ENCODE data around the gene TMTC4. TPM values are rescaled to one million over a fixed set of nuclear protein-coding genes. Genes with fewer than 3 reads are reported as not detected.
"Not testable (repeated sequence)": the region's sequence is repeated elsewhere in the genome, so short reads cannot be mapped to it uniquely, and the experiment has no call there.

The TMTC4 gene
- total RNA-seq, 1 donor from 2014 or later, result 21.2 TPM

DNA sequence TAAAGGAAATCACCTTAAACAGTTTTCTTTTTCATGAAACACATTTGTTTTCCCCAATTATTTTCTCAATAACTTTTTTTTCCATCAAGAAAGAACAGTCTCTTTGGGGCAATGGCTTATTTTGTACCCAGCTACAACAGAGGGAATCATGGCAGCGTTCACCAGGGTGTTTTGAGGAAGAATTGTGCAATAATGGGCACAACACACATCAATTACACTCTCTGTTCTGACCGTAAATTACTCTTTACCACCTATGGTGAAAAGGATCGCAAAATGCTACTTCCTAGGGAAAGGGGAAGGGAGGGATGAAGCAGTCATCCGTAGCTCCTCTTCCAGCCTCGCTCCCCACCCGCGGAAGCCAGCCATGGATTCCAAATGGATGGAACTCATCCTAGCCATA lies 38.6 kb downstream of the TMTC4 start:
- DNase-seq (ENCODE audit: low spot score), result no peak
- no peaks in the 10 kb centered on the region for H3K9me3 Mint-ChIP-seq
- H3K4me3 Mint-ChIP-seq, result no peak overlapping the region
- peaks cover 31% of the 10 kb centered on the region for H3K36me3 Mint-ChIP-seq (ENCODE audit: low read depth)
- no peaks in the 10 kb centered on the region for H3K27me3 Mint-ChIP-seq (ENCODE audit: insufficient read depth)
- intact Hi-C loops (cut with micrococcal nuclease), result no loop called here
- H3K27ac Mint-ChIP-seq, result no peak overlapping the region
- H3K4me1 Mint-ChIP-seq (ENCODE audit: low read depth), result peaks cover 5% of the 10 kb centered on the region

- DNase-seq (ENCODE audit: low spot score), result no peak
- H3K27me3 Mint-ChIP-seq (ENCODE audit: insufficient read depth), result no peaks in the 10 kb centered on the region
- peaks cover 36% of the 10 kb centered on the region for H3K36me3 Mint-ChIP-seq (ENCODE audit: low read depth)
- no peaks in the 10 kb centered on the region for H3K9me3 Mint-ChIP-seq
- intact Hi-C loops (cut with micrococcal nuclease), result no loop called here
- peaks cover 5% of the 10 kb centered on the region for H3K4me1 Mint-ChIP-seq (ENCODE audit: low read depth)
- no peak overlapping the region for H3K4me3 Mint-ChIP-seq
- H3K27ac Mint-ChIP-seq, result no peak overlapping the region
These were observed 39.9 kb downstream of the TMTC4 start for GRCh38 chr13:100634696-100635095.

GRCh38 chr13:100633461-100633860 lies 41.1 kb downstream of the TMTC4 start:
- no peaks in the 10 kb centered on the region for H3K9me3 Mint-ChIP-seq
- H3K4me3 Mint-ChIP-seq, result no peak overlapping the region
- no peak overlapping the region for H3K27ac Mint-ChIP-seq

GRCh38 chr13:100630555-100630954 lies 44.0 kb downstream of the TMTC4 start:
- no peak overlapping the region for H3K27ac Mint-ChIP-seq

More at GRCh38 chr13:100633461-100633860, 41.1 kb downstream of the TMTC4 start:
- H3K4me1 Mint-ChIP-seq (ENCODE audit: low read depth), result peaks cover 5% of the 10 kb centered on the region
- no peaks in the 10 kb centered on the region for H3K27me3 Mint-ChIP-seq (ENCODE audit: insufficient read depth)
- DNase-seq (ENCODE audit: low spot score), result no peak
- peaks cover 42% of the 10 kb centered on the region for H3K36me3 Mint-ChIP-seq (ENCODE audit: low read depth)
- intact Hi-C loops (cut with micrococcal nuclease), result no loop called here

DNA sequence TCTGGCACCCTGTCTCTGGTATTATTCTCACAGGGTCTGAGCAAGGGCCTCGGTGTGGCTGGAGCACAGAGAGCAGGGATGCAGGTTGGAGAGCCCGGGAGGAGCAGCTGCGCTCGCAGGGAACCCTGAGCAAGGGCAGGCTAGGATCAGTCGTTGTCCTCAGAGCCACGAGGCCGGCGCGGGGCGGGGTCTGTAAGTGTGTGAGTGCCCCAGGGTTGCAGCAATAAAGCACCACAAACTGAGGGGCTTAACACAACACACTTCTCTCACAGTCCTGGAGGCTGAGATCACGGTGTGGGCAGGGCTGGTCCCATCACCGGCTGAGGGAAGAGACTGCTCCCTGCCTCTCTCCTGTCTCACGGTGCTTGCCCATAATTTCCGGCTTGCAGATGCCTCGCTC lies 47.5 kb downstream of the TMTC4 start:
- Mint-ChIP-seq H3K27ac (no peak overlapping the region), H3K4me3 (no peak overlapping the region), H3K9me3 (peaks cover 4% of the 10 kb centered on the region), H3K36me3 (ENCODE audit: low read depth) (peaks cover 44% of the 10 kb centered on the region), H3K4me1 (ENCODE audit: low read depth) (peaks cover 4% of the 10 kb centered on the region), H3K27me3 (ENCODE audit: insufficient read depth) (no peaks in the 10 kb centered on the region)
- DNase-seq (ENCODE audit: low spot score), result no peak
- intact Hi-C loops (cut with micrococcal nuclease), result no loop called here

More at GRCh38 chr13:100630555-100630954, 44.0 kb downstream of the TMTC4 start:
- no peak for DNase-seq (ENCODE audit: low spot score)
- Mint-ChIP-seq H3K4me3 (no peak overlapping the region), H3K27me3 (ENCODE audit: insufficient read depth) (no peaks in the 10 kb centered on the region), H3K9me3 (no peaks in the 10 kb centered on the region), H3K36me3 (ENCODE audit: low read depth) (peaks cover 42% of the 10 kb centered on the region), H3K4me1 (ENCODE audit: low read depth) (peaks cover 5% of the 10 kb centered on the region)
- intact Hi-C loops (cut with micrococcal nuclease), result no loop called here

GRCh38 chr13:100625447-100625846 lies 49.1 kb downstream of the TMTC4 start:
- Mint-ChIP-seq H3K4me1 (ENCODE audit: low read depth) (peaks cover 3% of the 10 kb centered on the region), H3K4me3 (no peak overlapping the region), H3K27me3 (ENCODE audit: insufficient read depth) (no peaks in the 10 kb centered on the region), H3K27ac (no peak overlapping the region), H3K9me3 (peaks cover 9% of the 10 kb centered on the region), H3K36me3 (ENCODE audit: low read depth) (peaks cover 53% of the 10 kb centered on the region)
- DNase-seq (ENCODE audit: low spot score), result no peak
- intact Hi-C loops (cut with micrococcal nuclease), result no loop called here

- DNase-seq (ENCODE audit: low spot score), result no peak
- H3K9me3 Mint-ChIP-seq, result peaks cover 9% of the 10 kb centered on the region
- no peaks in the 10 kb centered on the region for H3K27me3 Mint-ChIP-seq (ENCODE audit: insufficient read depth)
- H3K36me3 Mint-ChIP-seq (ENCODE audit: low read depth), result peaks cover 45% of the 10 kb centered on the region
- H3K4me1 Mint-ChIP-seq (ENCODE audit: low read depth), result peaks cover 9% of the 10 kb centered on the region
- no peak overlapping the region for H3K27ac Mint-ChIP-seq
- H3K4me3 Mint-ChIP-seq, result no peak overlapping the region
- intact Hi-C loops (cut with micrococcal nuclease), result no loop called here
These were observed 53.8 kb downstream of the TMTC4 start for GRCh38 chr13:100620792-100621191.

GRCh38 chr13:100619940-100620339 lies 54.7 kb downstream of the TMTC4 start:
- Mint-ChIP-seq H3K27ac (no peak overlapping the region), H3K27me3 (ENCODE audit: insufficient read depth) (no peaks in the 10 kb centered on the region), H3K36me3 (ENCODE audit: low read depth) (peaks cover 42% of the 10 kb centered on the region), H3K4me3 (no peak overlapping the region), H3K4me1 (ENCODE audit: low read depth) (peaks cover 9% of the 10 kb centered on the region), H3K9me3 (peaks cover 9% of the 10 kb centered on the region)
- intact Hi-C loops (cut with micrococcal nuclease), result no loop called here
- no peak for DNase-seq (ENCODE audit: low spot score)

- H3K4me1 Mint-ChIP-seq (ENCODE audit: low read depth); H3K4me3 Mint-ChIP-seq; intact Hi-C loops (cut with micrococcal nuclease); H3K27ac Mint-ChIP-seq; H3K9me3 Mint-ChIP-seq; DNase-seq (ENCODE audit: low spot score); H3K27me3 Mint-ChIP-seq (ENCODE audit: insufficient read depth): not testable (repeated sequence)
- H3K36me3 Mint-ChIP-seq (ENCODE audit: low read depth), result peaks cover 38% of the 10 kb centered on the region
These were observed 55.7 kb downstream of the TMTC4 start for GRCh38 chr13:100618897-100619296.

GRCh38 chr13:100613031-100613430 lies 61.6 kb downstream of the TMTC4 start:
- no peaks in the 10 kb centered on the region for H3K9me3 Mint-ChIP-seq
- peaks cover 21% of the 10 kb centered on the region for H3K36me3 Mint-ChIP-seq (ENCODE audit: low read depth)
- intact Hi-C loops (cut with micrococcal nuclease), result no loop called here
- no peak overlapping the region for H3K27ac Mint-ChIP-seq
- no peaks in the 10 kb centered on the region for H3K27me3 Mint-ChIP-seq (ENCODE audit: insufficient read depth)
- DNase-seq (ENCODE audit: low spot score), result no peak
- no peak overlapping the region for H3K4me3 Mint-ChIP-seq
- H3K4me1 Mint-ChIP-seq (ENCODE audit: low read depth), result peaks cover 32% of the 10 kb centered on the region

DNA sequence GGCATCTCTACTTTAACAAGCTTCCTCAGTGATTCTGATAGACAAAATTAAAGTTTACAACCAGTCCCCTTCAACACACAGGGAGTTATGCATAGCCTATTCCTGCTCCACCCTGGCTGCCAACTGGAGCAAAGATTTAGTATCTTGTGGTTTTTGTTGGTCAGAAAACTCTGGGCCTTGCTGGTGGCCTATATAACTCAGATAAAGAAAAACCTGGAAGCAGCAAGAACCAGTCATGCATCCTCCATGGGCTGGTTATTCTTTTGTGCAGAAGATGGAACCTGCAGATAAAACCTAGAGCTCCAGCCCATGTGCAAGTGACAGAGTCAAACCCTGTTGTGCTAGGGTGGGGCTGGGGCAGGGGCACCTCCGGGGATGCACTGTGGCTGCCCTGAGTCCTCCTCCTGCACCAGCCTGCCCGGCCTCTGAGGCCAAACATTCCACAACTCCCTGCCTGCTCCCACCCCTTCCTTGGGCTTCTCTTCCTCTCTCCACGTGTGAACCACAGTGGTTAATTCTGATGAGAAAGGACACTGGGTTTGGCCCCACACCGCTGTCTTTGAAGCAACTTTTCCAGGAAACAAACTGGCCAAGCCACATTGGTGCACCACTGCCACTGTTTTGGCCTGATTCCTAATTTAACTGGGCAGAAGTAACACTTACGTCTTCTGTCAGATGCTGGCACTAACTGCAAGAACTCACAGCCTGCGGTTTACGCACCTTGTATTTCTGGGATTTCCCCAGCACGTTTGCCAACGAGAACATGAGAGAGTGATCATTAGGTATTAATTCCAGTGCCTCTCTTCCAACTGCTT lies 62.7 kb downstream of the TMTC4 start:
- Mint-ChIP-seq H3K27ac (no peak overlapping the region), H3K27me3 (ENCODE audit: insufficient read depth) (no peaks in the 10 kb centered on the region), H3K4me1 (ENCODE audit: low read depth) (peaks cover 35% of the 10 kb centered on the region), H3K36me3 (ENCODE audit: low read depth) (peaks cover 25% of the 10 kb centered on the region), H3K9me3 (no peaks in the 10 kb centered on the region), H3K4me3 (no peak overlapping the region)
- DNase-seq (ENCODE audit: low spot score), result no peak
- intact Hi-C loops (cut with micrococcal nuclease), result no loop called here

DNA sequence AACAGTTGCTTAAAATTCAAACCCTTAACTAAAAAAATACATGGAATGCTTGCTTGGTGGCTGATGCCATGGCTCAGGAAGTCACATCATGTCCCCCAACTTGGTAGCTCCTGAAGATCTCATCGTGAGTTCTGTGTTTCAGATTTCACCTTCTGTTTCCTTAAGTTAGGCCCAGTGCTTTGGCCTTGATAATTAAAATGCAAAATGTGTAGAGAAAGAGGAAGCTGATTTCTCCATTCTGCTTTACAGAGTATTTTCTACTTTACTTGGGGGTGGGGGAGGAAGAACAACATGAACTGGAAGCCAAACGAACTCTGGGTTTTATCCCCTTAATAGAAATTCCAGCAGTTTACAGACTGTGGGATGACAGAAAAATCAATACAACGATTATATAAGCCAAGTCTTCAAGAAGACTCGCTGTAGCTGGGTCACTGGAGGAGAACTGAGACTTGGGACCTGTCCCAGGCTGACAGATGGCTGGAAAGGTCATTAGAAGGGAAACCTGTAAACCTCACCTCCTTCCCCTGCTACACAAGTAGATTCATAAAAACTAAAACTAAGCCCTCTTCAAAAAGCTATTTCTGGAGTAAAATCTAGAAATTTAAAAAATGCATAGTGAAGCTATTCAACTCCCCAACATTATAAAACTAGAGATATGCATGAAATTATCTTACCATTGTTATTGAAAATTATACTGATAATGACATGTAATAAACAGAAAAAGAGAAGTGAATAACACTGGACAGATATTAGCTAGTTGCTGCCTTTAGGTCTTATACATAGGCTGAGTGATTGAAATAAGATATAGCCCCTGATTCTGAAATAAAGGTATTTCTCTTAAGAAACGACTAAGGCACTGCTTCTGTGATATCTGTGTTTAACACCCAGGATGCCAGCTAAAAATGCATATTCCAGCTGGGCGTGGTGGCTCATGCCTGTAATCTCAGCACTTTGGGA lies 63.9 kb downstream of the TMTC4 start:
- Mint-ChIP-seq H3K9me3 (no peaks in the 10 kb centered on the region), H3K36me3 (ENCODE audit: low read depth) (peaks cover 26% of the 10 kb centered on the region), H3K4me3 (no peak overlapping the region), H3K27me3 (ENCODE audit: insufficient read depth) (no peaks in the 10 kb centered on the region), H3K4me1 (ENCODE audit: low read depth) (peaks cover 35% of the 10 kb centered on the region), H3K27ac (no peak overlapping the region)
- no peak for DNase-seq (ENCODE audit: low spot score)
- intact Hi-C loops (cut with micrococcal nuclease), result no loop called here

- Mint-ChIP-seq H3K36me3 (ENCODE audit: low read depth) (peaks cover 30% of the 10 kb centered on the region), H3K27ac (peak overlapping the region; percentile 35), H3K4me3 (no peak overlapping the region), H3K9me3 (no peaks in the 10 kb centered on the region), H3K27me3 (ENCODE audit: insufficient read depth) (no peaks in the 10 kb centered on the region), H3K4me1 (ENCODE audit: low read depth) (peaks cover 35% of the 10 kb centered on the region)
- no peak for DNase-seq (ENCODE audit: low spot score)
- intact Hi-C loops (cut with micrococcal nuclease), result loop anchor here (2.0 kb wide), 1 partner anchor 20 kb away; the partner anchor contains the start of gene GGACT
These were observed 65.7 kb downstream of the TMTC4 start for GRCh38 chr13:100608906-100609305.

All from activated T-helper 1 cell treated with anti-CD3 and anti-CD28 coated beads, Interleukin-12 subunit alpha, Interleukin-12 subunit beta, Interleukin-2, Interleukin-4 antibody, amounts not matched to agents 30 ng/mL and 10 ng/mL and 1 ng/mL, durations not matched to agents 14 hours and 24 hours and 36 hours (primary cell).